ENCODE results near the gene OVAAL. TPM values are rescaled to one million over a fixed set of nuclear protein-coding genes. Genes with fewer than 3 reads are reported as not detected.

The OVAAL gene
- total RNA-seq, 1 donor from 2014 or later, result not detected

- peaks cover 8% of the 10 kb centered on the region for H3K4me1 Mint-ChIP-seq (ENCODE audit: unreplicated experiment)
- H3K36me3 Mint-ChIP-seq (ENCODE audit: unreplicated experiment), result no peaks in the 10 kb centered on the region
- H3K27me3 Mint-ChIP-seq (ENCODE audit: unreplicated experiment), result peaks cover 4% of the 10 kb centered on the region
- TF ChIP-seq CTCF (IDR thresholded peaks at IDR 0.05), result no peak
- H3K9me3 Mint-ChIP-seq (ENCODE audit: unreplicated experiment), result no peaks in the 10 kb centered on the region
- DNase-seq (ENCODE audit: extremely low spot score, unreplicated experiment), result no peak
- no peak overlapping the region for H3K27ac Mint-ChIP-seq (ENCODE audit: unreplicated experiment)
- H3K4me3 Mint-ChIP-seq (ENCODE audit: unreplicated experiment), result no peak overlapping the region
Measured at GRCh38 chr1:180601512-180601911, 42.7 kb downstream of the OVAAL start.

- no peak overlapping the region for H3K27ac Mint-ChIP-seq (ENCODE audit: unreplicated experiment)
- peaks cover 4% of the 10 kb centered on the region for H3K27me3 Mint-ChIP-seq (ENCODE audit: unreplicated experiment)
- H3K4me3 Mint-ChIP-seq (ENCODE audit: unreplicated experiment), result no peak overlapping the region
- no peaks in the 10 kb centered on the region for H3K36me3 Mint-ChIP-seq (ENCODE audit: unreplicated experiment)
- no peak for DNase-seq (ENCODE audit: extremely low spot score, unreplicated experiment)
- no peak for TF ChIP-seq CTCF (IDR thresholded peaks at IDR 0.05)
- peaks cover 3% of the 10 kb centered on the region for H3K4me1 Mint-ChIP-seq (ENCODE audit: unreplicated experiment)
- H3K9me3 Mint-ChIP-seq (ENCODE audit: unreplicated experiment), result no peaks in the 10 kb centered on the region
Measured at GRCh38 chr1:180603223-180603849, 44.6 kb downstream of the OVAAL start.

- DNase-seq (ENCODE audit: extremely low spot score, unreplicated experiment), result no peak
- Mint-ChIP-seq H3K27me3 (ENCODE audit: unreplicated experiment) (peaks cover 4% of the 10 kb centered on the region), H3K9me3 (ENCODE audit: unreplicated experiment) (no peaks in the 10 kb centered on the region), H3K4me3 (ENCODE audit: unreplicated experiment) (no peak overlapping the region), H3K36me3 (ENCODE audit: unreplicated experiment) (no peaks in the 10 kb centered on the region), H3K4me1 (ENCODE audit: unreplicated experiment) (no peaks in the 10 kb centered on the region), H3K27ac (ENCODE audit: unreplicated experiment) (no peak overlapping the region)
- TF ChIP-seq CTCF (IDR thresholded peaks at IDR 0.05), result no peak
Measured at GRCh38 chr1:180603850-180604226, 45.1 kb downstream of the OVAAL start.

- no peaks in the 10 kb centered on the region for H3K36me3 Mint-ChIP-seq (ENCODE audit: unreplicated experiment)
- H3K9me3 Mint-ChIP-seq (ENCODE audit: unreplicated experiment), result no peaks in the 10 kb centered on the region
- peaks cover 3% of the 10 kb centered on the region for H3K27me3 Mint-ChIP-seq (ENCODE audit: unreplicated experiment)
- H3K4me3 Mint-ChIP-seq (ENCODE audit: unreplicated experiment), result no peak overlapping the region
- DNase-seq (ENCODE audit: extremely low spot score, unreplicated experiment), result no peak
- no peaks in the 10 kb centered on the region for H3K4me1 Mint-ChIP-seq (ENCODE audit: unreplicated experiment)
- no peak for TF ChIP-seq CTCF (IDR thresholded peaks at IDR 0.05)
- no peak overlapping the region for H3K27ac Mint-ChIP-seq (ENCODE audit: unreplicated experiment)
Measured at GRCh38 chr1:180606155-180606554, 47.4 kb downstream of the OVAAL start.

GRCh38 chr1:180609643-180610555 is 51.1 kb downstream of the OVAAL start:
- no peak for TF ChIP-seq CTCF (IDR thresholded peaks at IDR 0.05)
- no peak overlapping the region for H3K4me3 Mint-ChIP-seq (ENCODE audit: unreplicated experiment)

More at GRCh38 chr1:180609643-180610555, 51.1 kb downstream of the OVAAL start:
- H3K4me1 Mint-ChIP-seq (ENCODE audit: unreplicated experiment), result no peaks in the 10 kb centered on the region
- no peak overlapping the region for H3K27ac Mint-ChIP-seq (ENCODE audit: unreplicated experiment)
- peaks cover 1% of the 10 kb centered on the region for H3K27me3 Mint-ChIP-seq (ENCODE audit: unreplicated experiment)
- no peaks in the 10 kb centered on the region for H3K36me3 Mint-ChIP-seq (ENCODE audit: unreplicated experiment)
- no peak for DNase-seq (ENCODE audit: extremely low spot score, unreplicated experiment)
- H3K9me3 Mint-ChIP-seq (ENCODE audit: unreplicated experiment), result no peaks in the 10 kb centered on the region
